HL-60 (cell line): ENCODE results near the gene RBM5.

Experiments used
- CTCF ChIP-seq: IDR thresholded peaks from one replicate; pipeline ENCODE4 v1.5.1; 2011; ENCODE audit warnings: low read length, control low read depth, inconsistent platforms; ENCODE audit not compliant: insufficient read depth
- GABPA ChIP-seq: IDR thresholded peaks from 2 replicates; pipeline ENCODE4 v1.6.1; 2012; ENCODE audit warnings: low read depth
- POLR2AphosphoS5 ChIP-seq: IDR thresholded peaks from 2 replicates; pipeline ENCODE4 v1.6.1; 2012; ENCODE audit warnings: low read depth
- REST ChIP-seq: IDR thresholded peaks from 2 replicates; pipeline ENCODE4 v1.6.1; 2012; ENCODE audit warnings: low read depth; ENCODE audit not compliant: insufficient replicate concordance
- SPI1 ChIP-seq: IDR thresholded peaks from 2 replicates; pipeline ENCODE4 v1.6.1; 2012; ENCODE audit warnings: low read depth, mild to moderate bottlenecking, borderline replicate concordance

GRCh38 chr3:50057756-50058155 lies 31.0 kb upstream of the RBM5 start:
- TF ChIP-seq CTCF, result no peak
- TF ChIP-seq POLR2AphosphoS5, result no peak
- TF ChIP-seq REST, result no peak
- no peak for TF ChIP-seq SPI1
- TF ChIP-seq GABPA, result no peak
